COLO829 (cell line): Measurements from ENCODE around the gene METTL25.
A peak's percentile ranks its signal among the peaks of the same experiment; 100 is the strongest.
"Not testable (repeated sequence)": the region's sequence is repeated elsewhere in the genome, so short reads cannot be mapped to it uniquely, and the experiment has no call there.

ENCODE experiments used
- DNase-seq: peaks from one replicate; pipeline ENCODE4 v3.0.0; 2012; ENCODE audit warnings: low spot score

METTL25 gene, protein sequence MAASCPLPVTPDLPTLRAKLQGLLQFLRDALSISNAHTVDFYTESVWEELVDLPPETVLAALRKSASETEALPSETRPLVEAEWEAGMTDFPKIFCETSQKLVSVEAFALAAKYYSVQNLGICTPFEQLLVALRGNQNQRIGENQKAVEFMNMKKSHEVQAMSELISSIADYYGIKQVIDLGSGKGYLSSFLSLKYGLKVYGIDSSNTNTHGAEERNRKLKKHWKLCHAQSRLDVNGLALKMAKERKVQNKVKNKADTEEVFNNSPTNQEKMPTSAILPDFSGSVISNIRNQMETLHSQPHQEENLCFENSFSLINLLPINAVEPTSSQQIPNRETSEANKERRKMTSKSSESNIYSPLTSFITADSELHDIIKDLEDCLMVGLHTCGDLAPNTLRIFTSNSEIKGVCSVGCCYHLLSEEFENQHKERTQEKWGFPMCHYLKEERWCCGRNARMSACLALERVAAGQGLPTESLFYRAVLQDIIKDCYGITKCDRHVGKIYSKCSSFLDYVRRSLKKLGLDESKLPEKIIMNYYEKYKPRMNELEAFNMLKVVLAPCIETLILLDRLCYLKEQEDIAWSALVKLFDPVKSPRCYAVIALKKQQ

DNA sequence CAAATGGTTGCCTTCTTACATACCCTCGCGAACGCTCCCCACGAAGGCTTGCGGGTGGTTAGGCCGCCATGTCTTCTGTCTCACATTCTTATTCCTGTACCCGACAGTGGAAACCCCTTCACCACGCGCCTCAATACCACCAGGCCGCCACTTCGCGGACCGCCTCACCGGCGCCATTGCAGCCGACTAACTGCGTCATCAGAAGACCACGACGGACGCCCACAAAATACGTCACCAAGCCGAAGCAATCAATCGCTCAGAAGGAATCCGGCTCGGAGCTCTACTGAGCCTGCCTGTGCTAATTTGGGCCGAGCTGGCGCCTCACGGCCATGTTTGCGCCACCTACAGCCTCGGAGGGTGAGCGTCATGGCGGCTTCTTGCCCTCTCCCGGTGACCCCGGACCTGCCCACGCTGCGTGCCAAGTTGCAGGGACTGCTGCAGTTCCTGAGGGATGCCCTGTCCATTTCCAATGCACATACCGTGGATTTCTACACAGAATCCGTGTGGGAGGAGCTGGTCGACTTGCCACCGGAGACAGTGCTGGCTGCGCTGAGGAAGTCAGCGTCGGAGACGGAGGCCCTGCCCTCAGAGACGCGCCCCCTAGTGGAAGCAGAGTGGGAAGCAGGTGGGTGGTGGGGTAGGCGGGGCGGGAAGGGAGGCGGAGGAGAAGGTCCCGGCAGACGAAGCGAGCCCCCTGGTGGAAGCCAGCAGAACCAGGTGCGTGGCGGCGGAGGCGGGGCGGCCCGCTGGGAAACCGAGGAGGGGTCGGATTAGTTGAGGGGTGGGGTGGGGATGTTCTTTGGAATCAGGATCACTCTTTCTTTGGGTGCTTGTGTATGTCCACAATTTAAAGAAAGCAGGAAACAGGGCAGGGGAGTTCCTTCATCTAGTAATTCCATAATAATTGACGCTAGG, at the start of gene METTL25, which contains the start of gene CCDC59:
Gene METTL25 (plus strand): TSS at position 330 of the 915 bp plus-strand sequence. CDS start 37 bp downstream, at position 367.
Gene CCDC59 (minus strand): TSS at position 188 of the 915 bp plus-strand sequence. CDS start 11 bp downstream, at position 177.
- peak; percentile 92 for DNase-seq

DNA sequence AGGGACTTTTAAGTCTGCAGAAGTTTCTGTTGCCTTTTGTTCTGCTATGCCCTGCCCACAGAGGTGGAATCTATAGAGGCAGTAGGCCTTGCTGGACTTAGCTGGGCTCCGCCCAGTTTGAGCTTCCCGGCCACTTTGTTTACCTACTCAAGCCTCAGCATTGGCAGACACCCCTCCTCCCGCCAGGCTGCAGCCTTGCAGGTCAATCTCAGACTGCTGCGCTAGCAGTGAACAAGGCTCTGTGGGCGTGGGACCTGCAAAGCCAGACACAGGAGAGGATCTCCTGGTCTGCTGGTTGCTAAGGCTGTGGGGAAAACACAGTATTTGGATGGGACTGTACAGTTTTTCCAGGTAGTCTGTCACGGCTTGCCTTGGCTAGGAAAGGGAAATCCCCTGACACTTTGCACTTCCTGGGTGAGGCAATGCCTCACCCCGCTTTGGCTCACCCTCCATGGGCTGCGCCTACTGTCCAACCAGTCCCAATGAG, 43.9 kb upstream of the METTL25 start:
- no peak for DNase-seq

DNA sequence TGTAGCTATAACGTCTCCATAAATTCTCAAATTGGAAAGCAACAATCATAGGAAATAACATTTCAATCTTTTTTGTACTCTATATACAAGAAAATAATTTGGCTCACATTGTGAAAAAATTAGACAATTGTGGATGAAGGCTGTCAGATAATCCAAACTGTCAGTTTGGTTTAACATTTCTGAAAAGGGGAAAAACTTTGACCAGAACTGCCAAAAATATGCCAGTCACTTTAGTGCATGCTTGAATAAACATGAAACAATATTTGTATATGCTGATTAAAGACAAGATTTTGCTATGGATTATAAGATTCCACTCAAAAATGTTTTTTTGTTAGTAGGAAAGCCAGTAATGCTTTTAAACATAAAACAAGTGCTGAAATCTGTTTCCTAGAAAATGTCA, 39.1 kb upstream of the METTL25 start:
- DNase-seq = no peak

DNA sequence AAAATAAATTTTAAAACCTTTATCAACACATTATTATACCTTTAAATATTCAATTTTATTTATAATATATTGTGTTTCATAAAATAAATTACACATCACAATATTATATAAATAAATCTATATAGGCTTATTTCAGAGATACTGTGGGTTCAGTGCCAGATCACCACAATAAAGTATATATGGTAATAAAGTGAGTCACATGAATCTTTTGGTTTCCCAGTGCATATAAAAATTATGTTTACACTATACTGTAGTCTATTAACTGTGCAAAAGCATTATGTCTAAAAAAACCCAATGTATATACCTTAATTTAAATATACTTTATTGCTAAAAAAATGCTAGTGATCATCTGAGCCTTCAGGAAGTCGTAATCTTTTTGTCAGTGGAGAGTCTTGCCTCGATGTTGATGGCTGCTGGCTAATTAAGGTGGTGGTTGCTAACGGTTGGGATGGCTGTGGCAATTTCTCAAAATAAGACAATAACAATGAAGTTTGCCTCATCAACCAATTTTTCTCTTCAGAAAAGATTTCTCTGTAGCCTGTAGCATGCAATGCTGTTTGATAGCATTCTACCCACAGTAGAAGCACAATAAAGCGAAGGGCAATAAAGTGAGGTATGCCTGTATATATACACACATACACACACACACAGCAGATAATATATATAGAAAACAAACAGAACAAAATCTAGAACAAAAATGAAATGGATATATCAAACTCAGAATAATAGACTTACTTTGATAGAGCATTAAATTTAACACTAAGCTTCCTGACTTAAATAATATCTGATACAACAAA, 32.6 kb upstream of the METTL25 start:
- no peak for DNase-seq

DNA sequence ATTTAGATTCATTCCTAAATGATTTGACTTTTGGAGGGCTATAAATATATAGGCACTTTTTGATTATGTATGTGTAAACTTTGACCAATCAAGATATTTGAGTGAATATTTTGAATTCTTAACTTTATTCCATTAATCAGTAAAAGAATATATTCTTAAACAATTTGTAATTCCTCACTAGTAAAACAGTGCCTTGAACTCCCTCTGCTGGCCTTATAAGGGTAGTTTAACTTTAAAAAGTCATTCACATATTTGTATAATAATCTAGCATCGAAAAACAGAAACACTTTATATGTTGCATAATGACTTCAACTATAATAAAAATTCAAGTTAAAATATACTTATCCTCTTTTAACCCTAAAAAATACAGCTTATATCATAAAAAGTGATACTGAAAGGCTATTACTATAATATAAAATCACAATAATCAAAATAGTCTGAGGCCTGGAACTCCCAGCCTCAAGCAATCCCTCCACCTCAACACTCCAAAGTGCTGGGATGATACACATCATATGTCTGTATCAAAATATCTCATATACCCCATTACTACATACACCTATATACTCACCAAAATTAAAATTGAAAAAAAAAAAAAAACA, 31.3 kb upstream of the METTL25 start:
- peak; percentile 9 for DNase-seq

DNA sequence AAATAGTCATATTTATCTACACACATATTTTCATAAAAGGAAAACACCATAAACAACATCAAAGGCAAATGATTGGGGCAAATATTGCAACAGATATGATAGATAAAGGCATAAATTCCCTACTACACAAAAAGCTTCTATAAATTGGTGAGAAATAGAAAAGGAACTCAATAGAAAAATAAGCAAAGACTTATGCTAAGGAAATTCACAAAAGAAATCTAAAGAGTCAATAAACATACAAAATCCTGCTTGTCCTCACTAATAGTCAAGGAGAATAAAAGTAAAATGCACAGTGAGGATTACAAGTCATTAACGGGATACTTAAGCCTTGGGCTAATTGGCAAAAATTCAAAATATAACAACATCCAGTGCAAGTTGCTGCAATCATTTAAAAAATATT, 30.5 kb upstream of the METTL25 start:
- no peak for DNase-seq

DNA sequence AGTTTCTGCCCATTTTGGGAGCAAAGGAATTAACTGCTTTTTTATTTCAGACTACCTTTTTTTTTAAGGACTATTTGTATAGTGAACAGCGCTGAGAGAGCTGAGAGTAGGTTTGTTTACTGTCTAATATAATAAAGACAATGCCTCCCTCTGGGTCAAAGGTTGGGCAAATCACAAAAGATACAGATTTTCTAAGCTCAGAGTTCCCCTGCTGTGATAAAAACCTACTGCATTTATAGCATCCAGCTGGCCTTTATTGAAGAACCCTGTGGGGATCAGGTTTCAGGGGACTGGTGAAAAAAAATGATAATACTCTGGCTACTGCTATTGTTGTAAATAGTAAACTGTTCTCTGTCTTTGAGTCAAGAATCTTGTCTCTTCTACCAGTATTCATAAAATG, 28.8 kb upstream of the METTL25 start:
- no peak for DNase-seq

DNA sequence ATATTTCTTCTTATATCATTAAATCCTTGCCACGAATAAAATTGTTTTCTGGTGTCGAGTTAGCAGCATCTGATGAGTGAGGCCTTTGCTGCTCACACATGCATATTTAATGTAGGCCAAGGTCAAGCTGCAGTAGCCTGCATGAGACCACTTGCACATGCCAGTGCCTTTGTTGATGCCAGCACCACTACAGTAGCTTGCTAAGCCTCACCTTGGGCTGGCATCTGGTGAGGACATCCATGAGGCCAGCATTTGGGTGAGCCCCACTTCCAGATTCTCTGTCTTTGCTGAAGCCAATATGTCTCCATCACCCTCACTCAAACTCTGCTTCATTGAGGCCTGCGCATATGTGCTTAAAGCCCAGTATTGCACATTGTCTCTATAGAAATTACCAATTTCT, 8.2 kb upstream of the METTL25 start:
- no peak for DNase-seq

DNA sequence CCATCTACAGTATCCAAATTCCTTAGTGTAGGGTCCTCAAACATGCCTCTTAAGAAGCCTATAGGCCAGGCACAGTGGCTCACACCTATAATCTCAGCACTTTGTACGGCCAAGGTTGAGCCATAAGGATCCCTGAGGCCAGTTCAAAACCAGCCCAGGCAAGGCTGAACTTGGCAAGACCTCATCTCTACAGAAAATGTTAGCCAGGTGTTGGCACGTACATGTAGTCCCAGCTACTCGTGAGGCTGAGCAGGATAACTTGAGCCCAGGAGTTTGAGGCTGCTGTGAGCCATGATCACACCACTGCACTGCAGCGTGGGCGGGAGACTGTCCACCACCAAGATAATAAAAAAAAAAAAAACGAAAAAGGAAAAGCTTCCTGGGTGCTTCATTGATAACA, 6.9 kb upstream of the METTL25 start:
- DNase-seq = no peak

DNA sequence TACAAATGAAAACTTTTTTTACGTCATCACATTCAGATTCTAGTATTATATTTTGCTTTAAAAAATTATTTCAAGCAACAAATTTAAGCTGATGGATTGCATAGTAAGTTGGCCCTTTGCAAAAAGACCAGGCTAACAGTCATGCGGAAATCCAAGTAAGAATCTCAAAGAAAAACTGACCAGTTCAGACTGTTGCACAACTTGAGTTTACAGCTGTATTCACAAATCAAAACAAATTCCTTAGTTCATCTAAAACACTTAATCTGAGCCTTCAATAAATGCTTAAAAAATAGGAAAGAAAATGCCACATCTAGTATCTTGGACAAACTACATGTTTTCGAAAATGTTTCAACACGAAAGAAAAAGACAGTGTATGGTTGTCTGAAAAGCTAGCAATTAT, 989 bp upstream of the METTL25 start:
- no peak for DNase-seq

DNA sequence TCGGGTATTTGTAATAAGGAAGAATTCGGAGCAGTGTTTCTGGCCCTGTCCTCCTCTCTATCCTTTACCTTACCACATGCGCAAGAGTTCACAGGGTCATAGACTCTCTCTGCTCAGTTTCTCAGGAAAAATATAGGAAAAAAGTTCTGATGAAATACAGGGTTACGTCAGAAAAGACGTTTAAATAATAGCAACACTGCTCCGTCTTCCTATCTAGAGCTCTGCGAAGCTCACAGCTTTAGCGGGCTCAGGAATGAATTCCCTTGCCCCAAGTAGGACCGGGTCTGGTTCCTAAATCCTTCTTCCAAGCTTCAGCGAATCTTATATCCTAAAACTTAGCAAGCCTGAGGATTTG, 507 bp upstream of the METTL25 start:
- no peak for DNase-seq

DNA sequence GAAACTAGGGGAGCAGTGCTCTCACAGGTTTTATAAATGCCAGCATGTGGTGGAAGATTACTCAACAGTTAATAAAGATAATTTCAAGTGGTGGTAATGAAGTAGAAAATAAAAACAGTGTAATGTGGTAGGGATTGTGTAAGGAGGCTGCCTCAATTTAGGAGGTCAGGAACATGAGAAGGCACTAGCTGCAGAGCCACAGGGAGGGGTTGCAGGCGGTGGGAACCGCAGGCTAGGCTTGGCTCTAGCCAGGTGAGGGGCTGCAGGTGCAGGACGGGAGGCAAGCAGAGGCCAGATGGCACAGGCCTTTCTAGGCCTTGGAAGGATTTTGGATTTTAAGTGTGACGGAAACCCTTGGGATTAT, 768 bp downstream of the METTL25 start:
- DNase-seq = no peak

DNA sequence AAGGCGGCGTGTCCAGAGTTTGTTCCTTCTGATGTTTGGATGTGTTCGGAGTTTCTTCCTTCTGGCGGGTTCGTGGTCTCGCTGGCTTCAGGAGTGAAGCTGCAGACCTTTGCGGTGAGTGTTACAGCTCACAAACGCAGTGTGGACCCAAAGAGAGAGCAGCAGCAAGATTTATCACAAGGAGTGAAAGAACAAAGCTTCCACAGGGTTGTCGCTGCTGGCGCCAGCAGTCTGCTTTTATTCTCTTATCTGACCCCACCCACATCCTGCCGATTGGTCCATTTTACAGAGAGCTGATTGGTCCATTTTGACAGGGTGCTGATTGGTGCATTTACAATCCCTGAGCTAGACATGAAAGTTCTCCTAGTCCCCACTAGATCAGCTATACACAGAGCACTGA, 2.5 kb downstream of the METTL25 start:
- DNase-seq = not testable (repeated sequence)

DNA sequence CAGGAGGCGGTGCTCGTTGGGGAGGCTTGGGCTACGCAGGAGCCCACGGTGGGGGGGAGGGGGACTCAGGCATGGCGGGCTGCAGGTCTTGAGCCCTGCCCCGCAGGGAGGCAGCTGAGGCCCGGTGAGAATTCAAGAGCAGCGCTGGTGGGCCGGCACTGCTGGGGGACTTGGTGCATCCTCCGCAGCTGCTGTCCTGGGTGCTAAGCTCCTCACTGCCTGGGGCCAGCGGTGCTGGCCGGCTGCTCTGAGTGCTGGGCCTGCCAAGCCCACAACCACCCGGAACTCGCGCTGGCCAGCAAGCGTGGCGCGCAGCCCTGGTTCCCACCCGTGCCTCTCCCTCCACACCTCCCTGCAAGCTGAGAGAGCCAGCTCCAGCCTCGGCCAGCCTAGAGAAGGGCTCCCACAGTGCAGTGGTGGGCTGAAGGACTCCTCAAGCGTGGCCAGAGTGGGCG, 3.2 kb downstream of the METTL25 start:
- DNase-seq = no peak

DNA sequence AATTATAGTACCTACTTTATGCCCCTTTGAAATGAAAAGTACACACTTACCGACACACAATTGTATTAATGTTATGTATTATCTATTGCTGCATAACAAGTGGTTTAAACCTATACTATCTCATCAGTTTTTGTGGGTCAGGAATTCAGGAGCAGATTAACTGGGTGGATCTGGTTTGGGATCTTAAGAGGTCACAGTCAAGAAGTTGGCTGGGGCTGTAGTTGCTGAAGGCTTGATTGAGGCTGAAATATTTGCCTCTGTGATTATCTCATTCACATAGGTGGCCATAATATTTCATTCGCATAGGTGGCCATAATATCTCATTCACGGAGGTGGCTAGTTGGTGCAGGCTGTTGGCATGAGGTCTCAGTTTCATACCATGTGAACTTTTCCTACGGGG, 5.7 kb downstream of the METTL25 start:
- DNase-seq = no peak

DNA sequence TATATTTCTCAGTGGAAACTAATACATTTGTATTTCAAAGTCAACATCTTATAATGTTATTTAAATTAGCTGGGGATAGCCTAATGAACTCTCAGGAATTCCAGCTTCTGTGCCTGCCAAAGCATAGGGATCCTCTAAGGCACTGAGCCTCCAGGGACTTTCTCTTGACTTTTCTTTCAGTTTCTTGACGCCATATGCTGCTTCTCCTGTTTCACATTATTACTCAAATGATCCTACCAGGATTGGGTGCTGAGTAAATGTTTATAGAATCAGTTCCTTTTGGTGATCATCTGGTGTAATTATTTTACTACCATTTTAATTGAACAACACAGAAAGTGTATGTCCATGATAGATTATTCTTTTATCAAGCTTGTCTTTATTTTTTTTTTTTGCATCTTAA, 7.9 kb downstream of the METTL25 start:
- DNase-seq = no peak

DNA sequence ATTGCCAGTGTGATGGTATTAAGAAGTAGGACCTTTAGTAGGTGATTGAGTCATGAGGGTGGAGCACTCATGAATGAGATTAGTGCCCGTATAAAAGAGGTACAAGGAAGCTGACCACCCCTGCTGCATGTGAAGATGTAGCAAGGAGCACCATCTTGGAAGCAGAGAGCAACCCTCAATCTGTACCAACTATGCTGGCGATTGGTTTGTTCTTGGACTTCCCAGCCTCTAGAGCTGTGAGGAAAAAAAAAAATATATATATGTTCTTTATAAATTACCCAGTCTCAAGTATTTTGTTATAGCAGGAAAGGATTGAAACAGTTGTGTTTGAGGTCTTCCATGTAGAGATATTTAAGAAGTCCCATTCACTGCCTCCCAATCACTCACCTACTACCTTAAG, 16.9 kb downstream of the METTL25 start:
- no peak for DNase-seq

DNA sequence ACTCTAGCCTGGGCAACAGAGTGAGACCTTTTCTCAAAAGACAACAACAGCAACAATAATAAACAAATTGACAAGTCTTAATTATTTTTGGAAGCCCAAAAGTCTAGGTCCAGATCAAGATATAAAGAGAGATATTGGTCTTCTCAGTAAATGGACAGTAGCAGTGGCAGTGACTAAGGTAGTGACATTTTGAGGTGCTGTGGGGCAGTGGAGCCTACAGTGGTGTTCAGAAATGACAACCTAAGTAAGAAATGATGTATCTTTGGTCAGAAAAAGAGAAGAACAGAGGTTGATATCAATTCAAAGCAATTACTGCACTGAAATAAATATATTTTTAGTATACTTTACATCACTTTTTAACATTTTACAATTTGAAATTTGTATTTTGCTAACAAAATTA, 20.7 kb downstream of the METTL25 start:
- no peak for DNase-seq

DNA sequence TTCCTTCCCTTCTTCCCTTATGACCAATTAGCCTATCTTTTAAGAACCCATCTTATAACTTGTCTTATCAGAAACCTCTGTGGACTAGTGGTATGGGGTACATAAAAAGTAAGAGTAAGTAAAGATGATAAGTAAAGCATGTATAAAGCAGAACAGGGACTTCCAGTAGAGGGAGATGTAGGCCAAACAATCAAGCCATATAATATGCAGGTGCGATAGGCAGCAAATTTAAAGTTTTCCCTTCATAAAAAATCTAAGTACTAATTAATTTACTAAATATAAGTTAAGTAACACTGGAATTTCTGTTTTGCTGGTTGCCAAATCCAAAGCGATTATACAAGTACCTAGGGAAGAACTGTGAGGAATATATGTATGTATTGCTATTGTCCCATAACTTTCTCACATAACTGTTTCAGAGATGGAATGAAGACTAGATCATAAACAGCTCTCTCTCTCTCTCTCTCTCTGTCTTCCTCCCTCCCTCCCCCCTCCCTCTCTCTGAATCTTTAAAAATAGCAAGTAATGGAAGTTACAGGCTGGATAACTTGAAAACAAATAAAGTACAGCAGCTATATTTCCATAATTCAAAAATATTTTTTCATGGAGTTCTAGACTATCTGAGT, 25.7 kb downstream of the METTL25 start:
- peak; percentile 11 for DNase-seq

DNA sequence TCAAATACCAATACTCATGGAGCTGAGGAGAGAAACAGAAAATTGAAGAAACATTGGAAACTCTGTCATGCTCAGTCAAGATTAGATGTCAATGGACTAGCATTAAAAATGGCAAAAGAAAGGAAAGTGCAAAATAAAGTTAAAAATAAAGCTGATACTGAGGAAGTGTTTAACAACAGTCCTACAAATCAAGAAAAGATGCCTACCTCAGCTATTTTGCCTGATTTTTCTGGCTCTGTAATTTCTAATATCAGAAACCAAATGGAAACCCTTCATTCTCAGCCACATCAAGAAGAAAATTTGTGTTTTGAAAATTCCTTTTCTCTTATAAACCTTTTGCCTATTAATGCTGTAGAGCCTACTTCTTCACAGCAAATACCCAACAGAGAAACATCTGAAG, 40.5 kb downstream of the METTL25 start:
- DNase-seq = no peak

DNA sequence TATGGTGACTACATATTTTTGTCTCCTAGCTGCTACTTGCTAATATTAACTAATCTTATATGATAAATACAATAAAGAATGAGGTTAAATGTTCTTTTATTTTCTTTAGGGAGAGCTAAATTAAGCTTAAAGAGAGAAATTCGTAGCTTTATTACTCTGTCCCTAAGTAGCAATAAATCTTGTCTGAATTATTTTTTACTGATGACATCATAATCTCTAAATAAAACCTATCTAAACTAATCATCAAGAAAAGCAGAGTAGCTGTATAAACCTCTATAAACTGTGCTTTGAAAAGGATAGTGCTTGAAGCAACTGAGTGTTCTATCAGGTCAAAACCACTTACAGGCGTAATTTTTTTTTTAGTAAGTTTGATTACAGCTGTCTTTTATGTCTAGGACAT, 42.5 kb downstream of the METTL25 start:
- no peak for DNase-seq
